Stimulated activated CD8-positive, alpha-beta memory T cell treated with anti-CD3 and anti-CD28 coated beads, Interleukin-12 subunit alpha, Interleukin-12 subunit beta, amount 100 ng/mL, for 24 hours (primary cell): ENCODE results near the gene SWAP70.

ENCODE experiments used
- DNase-seq: peaks from one replicate; pipeline ENCODE4 v3.0.0-alpha.2; 2020; ENCODE audit errors: extremely low read depth

Gene SWAP70

DNA sequence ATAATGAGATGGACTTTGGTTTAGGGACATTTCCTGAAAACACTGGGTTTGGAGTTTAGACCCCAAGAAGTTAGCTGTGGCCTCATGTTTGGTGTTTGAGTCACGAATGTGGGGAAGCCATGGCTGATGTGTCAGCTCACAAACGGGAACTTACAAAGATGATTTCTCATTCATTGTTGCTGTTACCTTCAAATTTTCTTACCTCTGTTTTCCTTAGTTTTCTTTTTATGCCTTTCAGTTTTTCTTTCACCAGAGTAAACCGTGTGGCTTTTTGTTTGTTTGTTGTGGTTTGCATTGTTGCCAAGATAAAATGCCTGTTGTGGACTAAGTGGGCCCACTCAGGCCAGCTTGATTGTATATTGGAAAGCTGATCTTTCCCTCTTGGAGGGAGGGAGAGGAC lies 89.1 kb downstream of the SWAP70 start:
- DNase-seq, result no peak

DNA sequence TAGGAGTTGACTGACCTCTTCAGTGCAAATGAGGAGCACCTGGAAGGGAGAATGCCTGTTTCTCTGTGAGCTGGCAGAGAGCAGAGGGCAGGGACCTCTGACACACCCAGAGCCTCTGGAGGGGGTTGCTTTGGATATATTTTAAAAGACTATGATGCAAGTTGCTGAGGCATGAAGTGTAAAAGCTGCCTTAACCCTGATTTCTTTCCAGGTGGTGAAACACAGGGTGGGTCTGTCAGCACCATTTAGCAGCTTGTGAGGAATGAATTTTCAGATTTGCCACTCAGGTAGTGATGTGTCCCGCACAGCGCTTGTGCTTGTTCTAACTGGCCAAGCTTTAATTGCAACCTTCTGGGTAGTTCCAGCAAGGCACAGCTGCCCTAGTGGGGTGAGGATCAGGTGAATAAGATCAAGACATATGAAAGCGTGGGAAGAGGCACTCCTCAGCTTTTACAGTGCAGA lies 90.2 kb downstream of the SWAP70 start:
- no peak for DNase-seq

DNA sequence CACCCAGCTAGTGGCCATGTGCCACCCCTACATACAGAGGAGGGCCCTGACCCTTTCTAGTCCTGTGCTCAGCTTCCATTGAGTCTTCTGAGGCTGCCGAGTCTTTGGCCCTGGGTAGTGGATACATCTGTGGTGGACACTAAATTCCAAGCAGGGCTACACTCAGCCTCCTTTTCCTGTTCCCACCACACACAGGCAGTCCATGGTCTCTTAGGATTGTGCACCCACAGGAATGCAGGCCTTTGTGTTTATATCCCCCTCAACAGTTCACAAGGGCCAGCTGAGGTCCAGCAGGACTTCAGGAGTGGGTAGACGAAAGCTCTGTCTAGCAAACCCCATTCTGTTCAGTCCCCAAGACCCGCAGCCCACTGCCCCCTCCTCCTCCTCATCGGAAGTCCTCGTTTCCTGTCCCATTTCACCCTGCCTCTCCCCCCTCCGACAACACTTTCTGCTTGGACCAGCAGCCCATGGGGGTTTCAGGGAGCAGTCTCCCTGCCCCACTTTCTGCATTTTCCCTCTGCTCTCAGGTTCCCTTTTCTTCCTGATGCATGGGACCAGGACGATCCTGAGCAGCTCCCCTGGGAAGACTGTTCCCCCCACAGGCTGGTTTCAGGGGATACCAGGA lies 91.8 kb downstream of the SWAP70 start:
- DNase-seq, result no peak

DNA sequence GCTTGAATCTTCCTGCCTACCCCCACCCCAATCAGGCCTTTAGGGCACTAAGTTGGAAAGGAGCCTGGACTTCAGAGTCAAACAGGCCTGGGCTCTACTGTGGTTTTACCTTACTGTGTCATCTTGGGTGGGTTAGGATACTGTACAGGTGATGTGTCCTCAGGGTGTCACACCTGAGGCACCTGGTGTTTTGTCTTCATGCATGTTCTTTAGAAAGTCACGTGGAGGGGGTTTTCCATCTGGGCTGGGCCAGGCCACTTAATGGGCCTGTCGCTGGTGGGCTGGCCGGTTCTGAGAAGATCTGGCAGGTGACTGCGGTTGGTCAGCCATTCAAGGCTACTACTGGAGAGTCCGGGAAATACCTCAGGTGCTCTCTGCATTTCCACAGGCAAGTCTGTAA lies 92.6 kb downstream of the SWAP70 start:
- DNase-seq, result no peak

DNA sequence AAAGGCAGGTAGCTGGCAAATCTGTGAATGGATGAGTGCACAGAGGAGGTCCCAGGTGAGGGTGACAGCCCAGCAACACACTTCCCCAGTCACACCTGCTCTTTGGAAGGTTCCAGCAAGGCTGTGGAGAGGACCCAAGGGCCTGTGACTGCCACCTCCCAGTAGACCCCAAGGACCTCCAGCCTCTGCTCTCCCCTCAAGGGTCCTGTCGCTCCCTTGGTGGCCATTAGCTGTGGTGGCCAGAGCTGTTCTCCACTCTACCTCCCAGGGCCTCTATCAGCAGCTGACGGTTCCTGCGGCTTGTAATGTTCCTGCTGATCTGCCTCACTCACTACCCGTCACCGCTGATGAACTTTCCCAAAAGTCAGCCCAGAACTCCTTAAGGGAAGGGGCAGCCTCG lies 93.0 kb downstream of the SWAP70 start:
- no peak for DNase-seq

DNA sequence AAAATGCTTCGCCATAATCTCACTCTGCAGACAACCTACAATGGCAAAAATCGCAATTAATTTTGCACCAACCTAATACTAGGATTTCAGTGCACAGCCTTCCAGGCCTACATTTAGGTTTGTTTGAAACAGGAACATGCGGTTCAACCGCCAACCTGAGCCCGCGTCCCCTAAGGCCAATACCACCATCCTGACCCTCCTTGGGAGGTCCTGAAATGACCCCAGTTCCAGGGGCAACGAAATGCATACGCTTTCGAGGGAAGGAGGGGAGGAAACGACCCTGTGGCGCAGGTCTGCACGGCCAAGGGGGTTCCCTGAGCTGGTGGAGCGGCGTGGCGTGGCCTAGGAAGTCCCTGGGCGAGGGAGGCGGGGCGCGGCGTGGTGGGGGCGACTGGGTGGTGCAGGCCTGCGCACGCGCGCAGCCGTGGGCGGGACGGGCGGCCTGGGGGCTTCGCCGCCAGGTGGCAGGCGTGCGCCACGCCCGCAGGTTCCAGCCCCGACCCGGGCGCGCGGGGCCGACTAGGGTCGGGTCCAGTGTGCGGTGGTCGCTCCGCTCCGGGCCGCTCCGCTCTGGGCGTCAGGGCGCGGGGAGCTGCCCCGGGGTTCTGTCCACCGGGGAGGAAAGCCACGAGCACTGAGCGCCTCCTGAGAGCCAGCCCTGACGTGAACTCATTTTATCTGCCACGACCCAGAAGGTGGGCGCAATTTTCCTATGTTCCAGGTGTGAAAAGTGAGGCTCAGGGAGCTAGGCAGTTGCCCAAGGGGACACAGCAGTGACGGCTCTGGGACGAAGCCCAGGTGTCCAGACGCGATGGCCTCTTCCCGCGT lies 94.1 kb downstream of the SWAP70 start:
- peak; percentile 85 for DNase-seq

DNA sequence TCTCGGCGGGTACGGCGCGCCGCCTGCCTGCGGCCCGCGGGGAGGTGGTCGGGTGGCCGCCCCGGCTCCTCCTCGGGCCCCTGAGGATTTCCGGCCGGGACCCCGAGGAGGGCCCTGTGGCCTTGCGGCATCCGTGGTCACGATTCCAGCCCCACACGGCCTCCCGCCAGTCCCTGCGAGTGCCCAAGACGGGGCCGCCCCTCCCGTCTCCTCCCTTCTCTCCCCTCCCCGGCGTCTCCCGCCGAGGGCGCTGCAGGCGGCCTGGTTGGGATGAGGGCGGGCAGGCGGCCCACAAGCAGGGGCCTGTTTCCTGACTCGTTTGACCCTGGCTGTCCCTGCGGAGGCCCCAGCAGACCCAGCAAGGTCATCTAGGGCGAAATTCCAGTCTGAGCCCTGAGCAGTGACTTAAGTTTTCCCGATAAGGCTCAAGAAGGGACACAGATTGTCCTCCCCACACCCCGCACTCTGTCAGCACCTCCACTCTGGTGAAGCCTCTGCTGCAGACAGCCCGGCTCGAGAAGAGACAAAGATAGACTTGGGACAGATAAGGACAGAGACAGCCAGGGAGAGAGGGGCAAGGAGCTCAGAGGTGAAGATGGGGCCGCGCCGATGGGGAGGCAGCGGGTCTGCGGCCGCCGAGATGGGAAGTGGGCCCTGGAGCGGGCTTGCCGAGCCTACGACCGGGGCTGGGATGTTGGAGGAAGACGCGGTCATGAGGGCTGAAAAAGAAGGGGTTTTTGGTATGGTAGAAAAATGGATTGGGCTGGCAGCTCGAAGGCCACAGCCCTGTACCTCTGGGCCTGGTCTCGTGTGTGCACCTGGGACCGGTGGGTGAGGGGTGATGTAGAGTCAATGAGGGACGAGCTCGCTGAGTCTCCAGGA lies 95.0 kb downstream of the SWAP70 start:
- DNase-seq, result no peak

DNA sequence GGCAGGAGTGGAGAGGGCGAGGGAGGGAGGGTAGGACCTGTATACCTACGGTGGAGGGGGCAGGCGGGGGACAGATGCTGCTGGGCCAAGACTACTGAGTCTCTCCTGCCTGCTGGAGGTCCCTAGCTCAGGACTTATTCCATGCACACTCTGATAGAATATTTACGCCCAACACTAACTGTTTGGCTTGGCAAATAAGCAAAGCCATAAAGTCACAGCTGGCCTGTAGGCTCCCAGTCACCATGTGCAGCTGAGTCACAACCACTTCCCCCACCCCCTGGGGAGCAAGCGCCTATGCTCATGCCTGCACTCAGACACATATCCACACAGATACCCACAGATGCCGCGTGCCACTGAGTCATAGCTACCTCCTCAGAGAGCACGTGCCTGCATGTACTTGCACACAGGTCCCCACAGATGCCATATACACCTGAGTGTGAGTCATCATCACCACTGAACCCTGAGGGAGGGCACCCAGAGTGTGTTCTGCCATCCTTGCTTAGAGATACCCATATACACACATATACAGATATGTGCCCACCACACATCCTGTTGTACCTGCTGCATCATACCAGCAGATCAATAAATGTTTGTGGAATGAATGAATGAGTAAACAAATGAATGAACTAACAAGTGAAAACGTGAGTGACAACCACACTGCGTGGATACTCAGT lies 95.8 kb downstream of the SWAP70 start:
- peak; percentile 88 for DNase-seq

DNA sequence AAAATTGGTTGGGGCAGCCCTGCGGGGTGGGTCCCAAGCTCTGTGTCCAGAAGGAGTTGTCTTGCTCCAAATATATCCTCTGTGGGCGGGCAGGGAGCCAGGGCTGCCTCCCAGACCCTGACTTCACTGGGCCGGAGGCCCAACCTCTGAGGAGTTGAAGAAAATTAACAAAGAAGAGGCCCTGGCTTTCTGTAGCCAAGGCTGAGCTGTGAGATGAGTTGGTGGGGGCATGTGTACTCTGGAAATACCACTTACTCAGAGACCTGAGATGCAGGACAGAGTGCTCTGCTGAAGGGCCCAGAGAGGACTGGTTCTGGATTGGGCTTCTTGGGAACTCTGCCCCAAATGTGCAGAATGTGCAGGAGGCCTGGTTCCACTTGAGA lies 96.3 kb downstream of the SWAP70 start:
- DNase-seq, result no peak

DNA sequence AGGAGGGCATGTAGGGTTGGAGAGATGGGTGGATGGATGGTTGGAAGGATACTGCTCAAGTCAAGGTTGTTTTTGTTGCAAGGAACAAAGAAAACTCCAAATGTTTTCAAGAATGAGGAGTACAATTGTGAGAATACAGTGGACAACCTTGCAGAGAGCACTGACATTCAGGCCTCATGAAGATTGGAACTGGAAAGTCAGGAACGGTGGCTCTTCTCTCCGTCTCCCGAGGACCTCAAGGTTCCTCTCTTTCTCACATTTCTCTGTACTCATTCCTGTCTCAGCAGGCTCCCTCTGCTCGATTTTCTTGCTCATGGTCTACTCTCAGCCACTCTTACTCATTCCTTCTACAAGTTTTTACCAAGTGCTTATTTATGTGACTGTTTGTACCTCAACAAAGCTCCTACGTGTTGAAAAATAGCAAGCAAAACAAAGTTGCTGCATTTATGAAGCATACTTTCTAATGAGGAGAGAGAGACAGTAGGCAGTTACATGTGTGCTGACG lies 97.6 kb downstream of the SWAP70 start:
- no peak for DNase-seq

DNA sequence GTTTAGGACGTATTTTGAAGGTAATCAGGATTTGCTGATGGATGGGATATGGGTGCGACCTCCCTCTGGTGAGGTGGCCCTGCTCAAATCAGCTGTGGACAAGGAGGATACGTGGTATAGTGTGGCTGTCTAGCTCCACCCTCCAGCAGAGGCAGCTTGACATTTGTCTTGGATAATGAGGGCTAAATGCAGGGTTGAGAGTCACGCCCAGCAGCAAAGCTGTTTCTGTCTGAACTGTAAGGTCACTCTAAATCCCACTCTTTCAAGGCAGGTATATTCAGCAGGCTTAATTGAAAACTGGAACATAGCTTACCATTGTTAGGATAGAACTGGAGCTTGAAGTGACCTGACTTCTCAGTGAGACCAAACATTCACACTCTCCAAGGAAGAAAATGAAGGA lies 98.7 kb downstream of the SWAP70 start:
- DNase-seq, result no peak

DNA sequence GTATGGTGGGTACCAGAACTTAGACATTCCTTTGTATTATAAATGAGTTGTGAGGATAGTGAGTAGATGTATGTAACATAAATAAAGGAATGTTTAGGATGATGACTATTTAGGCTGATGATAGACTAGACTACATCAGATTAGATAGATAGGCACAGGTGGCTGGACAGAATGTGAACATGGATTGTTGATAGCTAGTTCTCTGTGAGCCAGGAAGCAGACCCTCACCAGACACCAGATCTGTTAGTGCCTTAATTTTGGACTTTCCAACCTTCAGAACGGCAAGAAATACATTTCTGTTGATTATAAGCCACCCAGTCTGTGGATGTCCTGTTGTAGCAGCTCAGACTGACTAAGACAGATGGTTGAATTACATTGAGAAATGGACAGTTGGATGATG lies 99.4 kb downstream of the SWAP70 start:
- DNase-seq, result no peak

DNA sequence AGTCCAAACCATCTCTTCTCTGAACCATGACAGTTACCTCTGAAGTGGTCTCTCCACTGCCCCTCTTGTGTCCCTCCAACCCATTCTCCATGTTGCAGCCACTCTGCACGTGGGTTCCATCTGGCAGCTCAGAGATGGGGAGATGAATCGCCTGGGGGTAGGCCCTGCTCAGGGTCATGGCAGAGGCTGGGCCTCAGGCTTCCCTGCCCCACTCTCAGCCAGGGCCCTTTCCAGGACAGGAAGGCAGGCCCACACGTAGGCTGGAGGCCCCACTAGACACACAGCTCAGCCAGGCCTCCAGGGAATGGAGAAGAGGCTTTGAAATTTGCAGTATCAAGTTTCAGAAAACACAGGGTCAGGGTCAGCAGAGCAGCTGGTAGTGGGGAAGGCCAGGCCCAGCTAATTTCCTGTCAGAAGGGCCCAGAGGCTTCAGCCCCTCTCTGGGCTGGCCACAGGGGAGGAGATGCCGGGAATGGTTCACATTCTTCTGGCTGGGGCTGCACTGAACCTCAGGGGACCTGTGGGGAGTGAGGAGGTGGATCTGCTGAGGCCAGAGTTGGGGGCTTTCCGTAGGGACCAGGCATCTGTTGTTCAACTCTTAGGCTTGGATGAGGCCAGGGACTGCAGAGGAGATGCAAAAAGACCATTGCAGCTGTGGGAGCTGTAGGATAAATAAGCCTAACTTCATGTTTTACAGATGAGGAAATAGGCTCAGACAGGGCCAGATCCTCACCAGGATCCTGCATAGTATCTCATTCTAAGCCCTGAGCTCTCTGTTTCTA lies 101.6 kb downstream of the SWAP70 start:
- DNase-seq, result no peak

DNA sequence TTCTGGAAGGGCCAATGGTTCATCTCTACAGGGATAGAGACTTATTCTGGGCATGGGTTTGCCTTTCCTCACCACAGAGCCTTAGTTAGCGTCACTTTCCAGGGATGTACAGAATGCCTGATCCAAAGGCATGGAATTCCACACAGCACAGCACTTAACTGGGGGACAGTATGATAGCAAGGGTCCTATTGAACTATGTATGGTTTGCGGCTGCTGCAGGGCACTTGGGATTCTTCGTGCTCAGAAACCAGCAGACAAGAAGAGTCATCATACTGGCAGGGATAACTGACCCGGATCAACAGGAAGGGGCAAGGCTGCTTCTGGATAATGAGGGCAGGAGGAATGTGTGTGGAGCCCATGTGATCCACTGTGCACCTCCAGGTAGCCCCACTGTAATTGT lies 105.7 kb downstream of the SWAP70 start:
- no peak for DNase-seq

DNA sequence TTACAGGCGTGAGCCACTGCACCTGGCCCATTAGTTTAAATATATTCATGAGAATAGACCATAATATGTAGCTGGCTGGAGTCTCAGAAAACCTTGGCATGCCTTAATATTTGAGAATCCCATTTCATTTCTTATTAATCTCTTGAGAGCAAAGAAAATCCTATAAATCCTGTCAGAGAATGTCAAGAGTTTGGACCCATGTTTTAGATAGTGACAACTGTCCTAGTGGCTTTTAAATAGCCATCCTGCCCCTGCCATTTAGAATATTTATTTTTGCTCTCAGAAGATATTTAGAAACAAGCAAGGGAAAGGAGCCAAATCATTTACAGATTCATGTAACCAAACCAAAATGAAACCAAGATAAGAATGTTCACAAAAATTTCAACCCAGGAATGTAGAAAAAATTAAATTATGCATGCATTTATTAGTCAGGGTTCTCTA lies 107.2 kb downstream of the SWAP70 start:
- DNase-seq, result no peak

DNA sequence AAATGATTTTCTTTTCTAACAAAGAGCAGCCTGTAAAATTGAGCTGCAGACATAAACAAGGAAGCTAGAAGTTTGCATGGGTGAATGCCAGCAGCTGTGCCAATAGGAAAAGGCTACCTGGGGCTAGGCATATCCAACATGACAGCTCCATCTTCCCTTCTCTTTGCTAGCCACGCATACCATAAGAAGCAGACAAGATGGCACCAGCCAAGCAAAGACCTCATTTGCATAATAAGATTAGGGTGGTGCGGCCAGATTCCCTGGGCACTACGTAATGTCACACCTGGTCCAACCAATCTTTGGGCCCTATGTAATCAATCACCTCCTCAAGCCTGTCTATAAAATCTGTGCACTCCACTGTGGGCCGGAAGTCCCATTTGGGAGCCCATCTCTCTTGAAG lies 108.3 kb downstream of the SWAP70 start:
- DNase-seq, result no peak

DNA sequence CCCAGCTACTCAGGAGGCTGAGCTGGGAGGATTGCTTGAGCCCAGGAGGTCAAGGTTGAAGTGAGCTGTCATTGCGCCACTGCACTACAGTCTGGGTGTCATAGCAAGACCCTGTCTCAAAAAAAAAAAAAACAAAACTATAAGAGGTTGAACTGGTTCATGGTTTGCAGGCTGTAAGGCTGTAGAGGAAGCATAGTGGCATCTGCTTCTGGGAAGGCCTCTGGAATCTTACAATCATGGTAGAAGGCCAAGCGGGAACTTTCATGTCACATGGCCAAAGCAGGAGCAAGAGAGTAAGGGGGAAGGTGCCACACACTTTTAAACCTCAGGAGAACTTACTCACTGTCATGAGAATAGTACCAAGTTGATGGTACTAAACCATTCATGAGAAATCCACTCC lies 109.6 kb downstream of the SWAP70 start:
- no peak for DNase-seq

DNA sequence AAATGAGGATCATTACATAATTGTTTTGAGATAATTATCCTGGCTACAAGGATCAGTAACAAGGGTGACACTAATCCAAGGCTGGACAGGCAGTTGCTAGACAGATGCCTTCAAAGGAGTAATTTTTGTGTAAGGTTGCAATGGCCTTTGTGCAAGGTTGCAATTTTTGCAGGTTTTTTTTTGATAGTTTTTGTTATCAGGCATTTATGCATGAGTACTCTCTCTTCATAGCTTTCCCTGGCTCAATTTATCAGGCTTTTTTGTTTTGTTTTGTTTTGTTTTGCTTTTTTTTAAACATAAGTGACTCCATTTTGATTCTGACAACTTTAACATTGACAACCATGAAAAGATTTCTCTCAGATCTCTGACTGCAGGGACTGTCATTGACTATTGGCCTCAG lies 110.2 kb downstream of the SWAP70 start:
- DNase-seq, result no peak

DNA sequence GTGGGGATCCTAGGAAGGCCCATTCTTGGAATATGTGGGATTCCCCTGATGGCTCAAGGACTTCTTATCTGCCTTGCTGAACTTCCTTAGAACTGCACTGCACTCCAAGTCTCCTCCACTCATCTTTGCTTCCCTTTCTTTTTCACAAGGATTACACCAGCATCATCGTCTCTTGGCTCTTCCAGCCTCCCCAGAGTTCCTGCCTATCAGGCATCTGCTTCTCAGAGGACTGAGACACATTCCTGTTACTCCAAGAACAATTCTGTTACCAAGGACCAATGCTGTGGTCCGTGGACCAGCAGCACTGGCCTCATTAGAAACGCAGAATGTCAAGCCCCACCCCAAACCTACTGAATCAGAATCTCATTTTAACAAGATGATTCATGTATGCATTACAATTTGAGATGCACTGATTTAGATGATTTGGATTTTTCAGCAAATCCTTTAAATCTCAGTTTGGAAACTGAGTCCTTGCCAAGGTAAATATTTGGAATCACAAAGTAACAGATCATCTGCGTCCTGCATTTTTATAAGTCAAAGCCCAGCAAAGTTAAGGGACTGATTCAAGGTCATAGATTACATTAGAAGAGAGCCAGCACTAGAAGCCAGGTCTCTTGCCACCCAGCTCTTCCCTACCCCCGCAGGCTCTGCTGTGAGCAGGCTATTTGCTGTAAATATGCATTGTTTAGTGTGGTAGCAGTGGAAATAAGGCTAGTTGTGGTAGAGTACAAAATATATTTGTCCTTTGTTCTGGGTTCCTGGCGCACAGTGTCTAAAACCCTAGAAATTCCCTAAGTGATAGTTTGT lies 110.9 kb downstream of the SWAP70 start:
- DNase-seq, result no peak

DNA sequence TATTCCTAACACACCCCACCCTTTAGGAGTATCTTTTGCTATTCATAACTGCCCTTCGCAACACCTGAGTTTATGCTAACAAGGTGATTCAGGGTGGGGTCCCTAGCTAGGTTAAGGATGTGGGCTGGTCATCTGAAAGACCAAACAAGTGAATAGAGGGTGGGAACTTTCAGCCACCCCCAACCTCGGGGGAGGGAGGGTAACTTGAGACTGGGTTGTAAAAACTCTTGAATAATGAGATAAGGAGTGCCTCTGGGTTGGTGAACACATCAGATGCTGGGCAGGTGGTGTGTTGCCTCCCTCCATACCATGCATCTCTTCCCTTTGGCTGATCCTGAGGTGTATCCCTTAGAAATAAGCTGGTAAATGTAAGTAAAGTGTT lies 111.5 kb downstream of the SWAP70 start:
- DNase-seq, result no peak
